Measurements from ENCODE around the gene PKD1. TPM values are rescaled to one million over a fixed set of nuclear protein-coding genes. Genes with fewer than 3 reads are reported as not detected.

Gene PKD1
- total and polyA plus RNA-seq, 2 of the 13 experiments (the other 11 are each of a cell fraction or from before 2014, with no cell fraction given): 22.1 to 23.0 TPM

GRCh38 chr16:2163211-2163881 lies 27.6 kb upstream of the PKD1 start (continued):
- peak; percentile 59; the same call in 1 of the 2 replicates for TF ChIP-seq THAP9 (CRISPR knock-in tag; IDR thresholded peaks at IDR 0.05; ENCODE audit: borderline replicate concordance)
- TF ChIP-seq SAFB2 (CRISPR knock-in tag; IDR thresholded peaks at IDR 0.05; ENCODE audit: borderline replicate concordance, low read depth): 0 out of 2 replicates have a peak, but pooled peaks have one; percentile 66
- TF ChIP-seq ZNF768 (CRISPR knock-in tag; IDR thresholded peaks at IDR 0.05): 0 out of 2 replicates have a peak, but pooled peaks have one; percentile 41
- TF ChIP-seq JUN (CRISPR knock-in tag; IDR thresholded peaks at IDR 0.05): 0 out of 2 replicates have a peak, but pooled peaks have one; percentile 41
- no peak for TF ChIP-seq ZNF367 (CRISPR knock-in tag; IDR thresholded peaks at IDR 0.05; ENCODE audit: borderline replicate concordance)
- no peak for TF ChIP-seq E2F5 (CRISPR knock-in tag; conservative IDR thresholded peaks at IDR 0.05)
- TF ChIP-seq CTCF (CRISPR knock-in tag; IDR thresholded peaks at IDR 0.05): peak; percentile 31; the same call in 1 of the 2 replicates
- TF ChIP-seq MAX (IDR thresholded peaks at IDR 0.05): peak; percentile 75; the same call in 1 of the 2 replicates
- TF ChIP-seq PHF8 (CRISPR knock-in tag; IDR thresholded peaks at IDR 0.05): peak; percentile 52
- TF ChIP-seq EP300 (IDR thresholded peaks at IDR 0.05; ENCODE audit: low read depth in 2 of 2, low read length in 2 of 2): no peak
- 0 out of 2 replicates have a peak, but pooled peaks have one; percentile 11 for TF ChIP-seq EP300 (CRISPR knock-in tag; IDR thresholded peaks at IDR 0.05; ENCODE audit: borderline replicate concordance)
- 0 out of 2 replicates have a peak, but pooled peaks have one; percentile 17 for TF ChIP-seq ZBTB4 (CRISPR knock-in tag; IDR thresholded peaks at IDR 0.05; ENCODE audit: borderline replicate concordance)
- TF ChIP-seq RAD21 (CRISPR knock-in tag; IDR thresholded peaks at IDR 0.05): peak; percentile 36; the same call in 1 of the 2 replicates
- TF ChIP-seq ZFP91 (CRISPR knock-in tag; IDR thresholded peaks at IDR 0.05; ENCODE audit: borderline replicate concordance): peak; percentile 41; the same call in 1 of the 2 replicates
